Upper lobe of left lung (tissue), 6 donors: Measurements from ENCODE around the gene LRP1. TPM values are rescaled to one million over a fixed set of nuclear protein-coding genes. Genes with fewer than 3 reads are reported as not detected.

Source experiments
- ATAC-seq, 2 donors: fragments of 200-7000 bp; cut with Tn5 transposase; one replicate each; pipeline ENCODE4 v1.9.1; 2022; ENCODE audit warnings: mild to moderate bottlenecking in 2 of 2, moderate library complexity in 2 of 2; ENCODE audit not compliant: low FRiP score in 2 of 2
- DNase-seq, 2 donors: peaks; one replicate each; pipeline ENCODE4 v3.0.0-alpha.2; 2019 to 2020
- H3K27ac ChIP-seq, 4 donors: fragments of 200-600 bp; sonication (generic); one replicate each; pipeline ENCODE4 v1.5.1; 2016 to 2019
- H3K27me3 ChIP-seq, 4 donors: fragments of 200-600 bp; sonication (generic); one replicate each; pipeline ENCODE4 v1.5.1; 2017 to 2019
- H3K36me3 ChIP-seq, 4 donors: fragments of 200-600 bp; sonication (generic); one replicate each; pipeline ENCODE4 v1.5.1; 2016 to 2019
- H3K4me1 ChIP-seq, 4 donors: fragments of 200-600 bp; sonication (generic); one replicate each; pipeline ENCODE4 v1.5.1; 2018 to 2019
- H3K4me3 ChIP-seq, 4 donors: fragments of 200-600 bp; sonication (generic); one replicate each; pipeline ENCODE4 v1.5.1; 2017 to 2019; ENCODE audit warnings: mild to moderate bottlenecking in 2 of 4, moderate library complexity in 1 of 4
- H3K9me3 ChIP-seq, 4 donors: fragments of 200-600 bp; sonication (generic); one replicate each; pipeline ENCODE4 v1.5.1; 2018 to 2019
- EP300 ChIP-seq, 4 donors: sonication (generic); formaldehyde crosslinking; IDR thresholded peaks; one replicate each; pipeline ENCODE4 v1.5.1; 2017; ENCODE audit warnings: antibody characterized with exemption in 4 of 4, control low read depth in 2 of 4
- POLR2A ChIP-seq, 4 donors: fragments of 450-650 bp; IDR thresholded peaks; one replicate each; pipeline ENCODE4 v1.5.1; 2016 to 2017; ENCODE audit warnings: antibody characterized with exemption in 4 of 4, mild to moderate bottlenecking in 2 of 4
- POLR2AphosphoS5 ChIP-seq, 2 donors: sonication (generic); formaldehyde crosslinking; IDR thresholded peaks; one replicate each; pipeline ENCODE4 v1.5.1; 2017; ENCODE audit warnings: antibody characterized with exemption in 2 of 2
- WGBS, 2 donors: methylation state at CpG; one replicate each; pipeline ENCODE4 v1.1.5; 2017 to 2018; 5-methylcytosine and 5-hydroxymethylcytosine counted together
- total RNA-seq, 6 donors: library from RNA; depleted of rRNA in 4 of 6; stranded (reverse); fragments of >200 nt in 4 of 6; gene quantifications; one replicate each; pipeline versions ENCODE4 v1.1.0 to v1.2.1, GENCODE V29; 2016 to 2021
- TF ChIP-seq, protein P1 (sequence below), 6 experiments: fragments of 450-650 bp in 4 of 6; fragments of 200-600 bp in 2 of 6; sonication (generic) in 2 of 6; IDR thresholded peaks; one replicate each; pipeline ENCODE4 v1.5.1; 2016 to 2019; ENCODE audit warnings: antibody characterized with exemption in 6 of 6
- donor health status: DM: no; HTN: no; CAD: no; lungs with moderate emphysema.
- donor health status: DM: no; HTN: yes; CAD: no; lungs with severe emphysema.

Gene LRP1
- total RNA-seq, 6 donors from 2014 or later: 137 to 504 (median 308) TPM

DNA sequence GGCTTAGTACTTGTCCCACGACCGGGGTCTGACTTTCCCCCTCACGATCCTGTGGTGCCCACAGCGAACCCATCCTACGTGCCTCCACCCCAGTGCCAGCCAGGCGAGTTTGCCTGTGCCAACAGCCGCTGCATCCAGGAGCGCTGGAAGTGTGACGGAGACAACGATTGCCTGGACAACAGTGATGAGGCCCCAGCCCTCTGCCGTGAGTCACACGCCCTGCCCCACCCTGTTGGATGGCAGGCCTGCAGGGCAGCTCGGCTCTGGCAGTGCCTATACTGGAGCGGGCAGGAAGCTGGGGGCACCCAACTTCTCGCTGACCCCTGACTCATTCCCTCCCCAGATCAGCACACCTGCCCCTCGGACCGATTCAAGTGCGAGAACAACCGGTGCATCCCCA, 37.5 kb downstream of the LRP1 start:
- ATAC-seq: no peak
- peaks cover 10 to 88% (median 45%) of the 10 kb centered on the region in 4 donors for H3K36me3 ChIP-seq
- H3K4me1 ChIP-seq: no peaks in the 10 kb centered on the region
- WGBS, 2 donors: 91 to 92% methylated on average over 13 to 19 of the region's 19 CpGs
- no peak overlapping the region for H3K4me3 ChIP-seq
- DNase-seq: no peak
- no peak overlapping the region for H3K27ac ChIP-seq
- TF ChIP-seq POLR2A (IDR thresholded peaks at IDR 0.05): no peak
- TF ChIP-seq EP300 (IDR thresholded peaks at IDR 0.05): no peak
- TF ChIP-seq, protein P1, sequence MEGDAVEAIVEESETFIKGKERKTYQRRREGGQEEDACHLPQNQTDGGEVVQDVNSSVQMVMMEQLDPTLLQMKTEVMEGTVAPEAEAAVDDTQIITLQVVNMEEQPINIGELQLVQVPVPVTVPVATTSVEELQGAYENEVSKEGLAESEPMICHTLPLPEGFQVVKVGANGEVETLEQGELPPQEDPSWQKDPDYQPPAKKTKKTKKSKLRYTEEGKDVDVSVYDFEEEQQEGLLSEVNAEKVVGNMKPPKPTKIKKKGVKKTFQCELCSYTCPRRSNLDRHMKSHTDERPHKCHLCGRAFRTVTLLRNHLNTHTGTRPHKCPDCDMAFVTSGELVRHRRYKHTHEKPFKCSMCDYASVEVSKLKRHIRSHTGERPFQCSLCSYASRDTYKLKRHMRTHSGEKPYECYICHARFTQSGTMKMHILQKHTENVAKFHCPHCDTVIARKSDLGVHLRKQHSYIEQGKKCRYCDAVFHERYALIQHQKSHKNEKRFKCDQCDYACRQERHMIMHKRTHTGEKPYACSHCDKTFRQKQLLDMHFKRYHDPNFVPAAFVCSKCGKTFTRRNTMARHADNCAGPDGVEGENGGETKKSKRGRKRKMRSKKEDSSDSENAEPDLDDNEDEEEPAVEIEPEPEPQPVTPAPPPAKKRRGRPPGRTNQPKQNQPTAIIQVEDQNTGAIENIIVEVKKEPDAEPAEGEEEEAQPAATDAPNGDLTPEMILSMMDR (IDR thresholded peaks at IDR 0.05): no peak
- no peak for TF ChIP-seq POLR2AphosphoS5 (IDR thresholded peaks at IDR 0.05)
- no peaks in the 10 kb centered on the region for H3K27me3 ChIP-seq
- H3K9me3 ChIP-seq: no peaks in the 10 kb centered on the region

DNA sequence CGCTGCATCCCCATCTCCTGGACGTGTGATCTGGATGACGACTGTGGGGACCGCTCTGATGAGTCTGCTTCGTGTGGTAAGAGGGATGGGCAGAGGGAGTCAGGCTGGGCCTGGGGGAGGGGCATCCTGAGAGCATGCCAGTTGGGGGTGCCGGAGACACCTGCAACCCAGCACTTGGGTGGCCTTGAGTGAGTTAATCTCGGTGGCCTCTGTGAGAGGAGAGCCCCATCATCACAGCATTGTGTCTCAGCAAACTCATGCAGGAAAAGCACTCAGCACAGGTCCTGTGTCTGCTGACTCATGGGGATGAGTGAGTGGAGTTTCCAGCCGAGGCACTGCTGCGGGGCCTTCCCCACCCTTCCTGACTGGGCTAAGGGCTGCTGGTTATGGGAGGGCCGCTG, 38.7 kb downstream of the LRP1 start:
- WGBS, 2 donors: 74 to 77% methylated on average over 10 of the region's 10 CpGs
- ATAC-seq (no peak), DNase-seq (no peak)
- Histone ChIP-seq H3K4me1 (no peaks in the 10 kb centered on the region), H3K27ac (no peak overlapping the region), H3K27me3 (no peaks in the 10 kb centered on the region), H3K4me3 (no peak overlapping the region), H3K36me3 (peaks cover 8 to 82% (median 39%) of the 10 kb centered on the region in 4 donors), H3K9me3 (no peaks in the 10 kb centered on the region)
- TF ChIP-seq POLR2AphosphoS5 (IDR thresholded peaks at IDR 0.05) (no peak), POLR2A (IDR thresholded peaks at IDR 0.05) (no peak), EP300 (IDR thresholded peaks at IDR 0.05) (no peak)
- TF ChIP-seq, protein P1 (IDR thresholded peaks at IDR 0.05): no peak

DNA sequence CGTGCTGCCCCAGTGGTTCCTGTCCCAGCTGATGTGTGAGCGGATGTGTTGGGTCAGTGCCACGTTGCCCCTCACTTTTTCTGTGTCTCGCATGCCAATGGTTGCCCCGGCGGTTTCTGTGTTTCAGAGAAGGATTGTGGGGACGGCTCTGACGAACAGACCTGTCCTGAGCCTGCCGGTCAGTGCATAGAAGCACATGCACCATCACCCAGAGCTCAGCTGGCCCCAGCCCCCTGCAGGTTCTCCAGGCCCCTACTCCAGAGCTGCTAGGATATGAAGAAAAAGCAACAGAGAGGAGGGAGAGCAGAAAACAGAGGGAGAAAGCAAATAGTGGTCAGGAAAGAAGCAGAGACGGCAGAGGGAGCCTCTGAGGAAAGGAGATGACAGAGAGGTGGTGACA, 39.8 kb downstream of the LRP1 start:
- no peak overlapping the region for H3K27ac ChIP-seq
- ATAC-seq: no peak
- no peaks in the 10 kb centered on the region for H3K4me1 ChIP-seq
- DNase-seq: no peak
- TF ChIP-seq EP300 (IDR thresholded peaks at IDR 0.05): no peak
- TF ChIP-seq POLR2AphosphoS5 (IDR thresholded peaks at IDR 0.05): no peak
- TF ChIP-seq, protein P1 (IDR thresholded peaks at IDR 0.05): no peak
- TF ChIP-seq POLR2A (IDR thresholded peaks at IDR 0.05): no peak
- WGBS, 2 donors: 80 to 93% methylated on average over 10 of the region's 10 CpGs
- no peaks in the 10 kb centered on the region for H3K27me3 ChIP-seq
- H3K9me3 ChIP-seq: no peaks in the 10 kb centered on the region
- H3K36me3 ChIP-seq: peaks cover 4 to 74% (median 38%) of the 10 kb centered on the region in 4 donors
- H3K4me3 ChIP-seq: no peak overlapping the region

DNA sequence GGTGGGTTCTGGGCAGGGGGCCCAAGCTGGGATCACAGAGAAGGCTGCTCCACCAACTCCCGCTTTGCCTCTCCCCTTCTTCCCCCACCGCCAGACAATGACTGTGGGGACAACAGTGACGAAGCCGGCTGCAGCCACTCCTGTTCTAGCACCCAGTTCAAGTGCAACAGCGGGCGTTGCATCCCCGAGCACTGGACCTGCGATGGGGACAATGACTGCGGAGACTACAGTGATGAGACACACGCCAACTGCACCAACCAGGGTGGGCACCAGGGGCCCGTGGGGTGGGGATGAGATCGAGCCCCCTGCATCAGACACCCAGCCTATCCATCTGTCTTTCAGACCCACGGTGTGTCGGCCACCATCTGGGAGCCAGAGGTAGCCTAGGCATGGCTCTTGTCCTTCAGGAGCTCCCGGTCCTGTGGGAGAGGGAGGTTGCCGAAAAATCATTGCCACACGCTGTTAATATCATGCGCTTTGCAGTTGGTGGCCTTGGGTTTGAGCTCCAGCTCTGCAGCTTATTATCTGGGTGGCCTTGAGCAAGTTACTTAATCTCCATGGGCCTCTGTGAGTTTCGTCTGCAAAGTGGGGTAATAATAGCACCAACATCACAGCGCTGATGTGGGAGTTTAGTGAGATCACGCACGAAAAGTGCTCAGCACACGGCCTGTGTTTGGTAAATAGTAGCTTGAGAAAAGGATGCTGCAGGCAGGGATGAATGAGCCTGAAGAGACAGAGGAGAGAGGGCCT, 40.9 kb downstream of the LRP1 start:
- TF ChIP-seq POLR2AphosphoS5 (IDR thresholded peaks at IDR 0.05) (no peak), EP300 (IDR thresholded peaks at IDR 0.05) (no peak), POLR2A (IDR thresholded peaks at IDR 0.05) (no peak)
- TF ChIP-seq, protein P1 (IDR thresholded peaks at IDR 0.05): no peak
- H3K4me3 ChIP-seq: no peak overlapping the region

DNA sequence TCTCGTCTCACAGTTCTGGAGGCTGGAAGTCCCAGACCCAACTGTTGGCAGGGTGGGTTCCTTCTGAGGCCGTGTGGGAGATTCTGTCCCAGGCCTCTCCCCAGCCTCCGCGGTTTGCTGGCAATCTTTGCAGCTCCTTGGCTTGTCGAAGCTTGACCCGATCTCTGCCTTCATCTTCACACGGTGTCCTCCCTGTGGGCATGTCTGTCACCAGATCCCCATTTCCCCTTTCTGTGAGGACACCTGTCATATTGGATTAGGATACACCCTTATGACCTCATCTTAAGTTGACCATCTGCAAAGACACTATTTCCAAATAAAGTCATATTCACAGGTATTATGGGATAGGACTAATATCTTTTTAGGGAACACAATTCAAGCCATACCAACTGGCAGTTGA, 41.7 kb downstream of the LRP1 start:
- TF ChIP-seq, protein P1 (IDR thresholded peaks at IDR 0.05): no peak
- H3K9me3 ChIP-seq: no peaks in the 10 kb centered on the region
- H3K36me3 ChIP-seq: peaks cover 4 to 78% (median 38%) of the 10 kb centered on the region in 4 donors
- no peak overlapping the region for H3K4me3 ChIP-seq
- 81 to 84% methylated on average over 7 of the region's 7 CpGs for WGBS, 2 donors
- ATAC-seq: no peak
- no peaks in the 10 kb centered on the region for H3K27me3 ChIP-seq
- no peak overlapping the region for H3K27ac ChIP-seq
- no peak for DNase-seq
- H3K4me1 ChIP-seq: no peaks in the 10 kb centered on the region

More for the DNA sequence above, 40.9 kb downstream of the LRP1 start:
- H3K27me3 ChIP-seq: no peaks in the 10 kb centered on the region
- no peaks in the 10 kb centered on the region for H3K4me1 ChIP-seq
- ATAC-seq (no peak), DNase-seq (no peak)
- H3K27ac ChIP-seq: no peak overlapping the region
- 92 to 93% methylated on average over 14 to 21 of the region's 23 CpGs for WGBS, 2 donors
- H3K9me3 ChIP-seq: no peaks in the 10 kb centered on the region
- H3K36me3 ChIP-seq: peaks cover 4 to 81% (median 41%) of the 10 kb centered on the region in 4 donors
